Measurements from ENCODE around the gene GRSF1. TPM values are rescaled to one million over a fixed set of nuclear protein-coding genes. Genes with fewer than 3 reads are reported as not detected.

GRSF1 gene
- total RNA-seq, 1 donor = 79.3 TPM

- H2AFZ ChIP-seq (ENCODE audit: low read length) = no peak overlapping the region
- no peak for DNase-seq (ENCODE audit: insufficient read length, low spot score, missing footprints)
- H3K36me3 ChIP-seq (ENCODE audit: insufficient read depth, low read length) = no peaks in the 10 kb centered on the region
- no peak overlapping the region for H3K27ac ChIP-seq (ENCODE audit: low read depth, low read length)
- no peaks in the 10 kb centered on the region for H3K9me3 ChIP-seq (ENCODE audit: low read depth, low read length)
- no peaks in the 10 kb centered on the region for H4K20me1 ChIP-seq (ENCODE audit: insufficient read depth, low read length)
- no peak overlapping the region for H3K4me3 ChIP-seq (ENCODE audit: insufficient read depth, low read length)
- no peaks in the 10 kb centered on the region for H3K27me3 ChIP-seq (ENCODE audit: insufficient read depth, low read length)
- no peak for TF ChIP-seq CTCF (IDR thresholded peaks at IDR 0.05; ENCODE audit: extremely low read depth, low read depth, low read length)
- no peak overlapping the region for H3K4me2 ChIP-seq (ENCODE audit: insufficient read depth, low read length)
- H3K79me2 ChIP-seq (ENCODE audit: insufficient read depth, low read length) = no peaks in the 10 kb centered on the region
- no peaks in the 10 kb centered on the region for H3K4me1 ChIP-seq (ENCODE audit: insufficient read depth, low read length)
These were observed 19.4 kb upstream of the GRSF1 start for GRCh38 chr4:70859066-70859465.

GRCh38 chr4:70858454-70858853, 18.8 kb upstream of the GRSF1 start:
- no peaks in the 10 kb centered on the region for H3K9me3 ChIP-seq (ENCODE audit: low read depth, low read length)
- no peaks in the 10 kb centered on the region for H3K27me3 ChIP-seq (ENCODE audit: insufficient read depth, low read length)
- no peaks in the 10 kb centered on the region for H3K79me2 ChIP-seq (ENCODE audit: insufficient read depth, low read length)
- no peak overlapping the region for H2AFZ ChIP-seq (ENCODE audit: low read length)
- H3K4me3 ChIP-seq (ENCODE audit: insufficient read depth, low read length) = no peak overlapping the region
- no peak for DNase-seq (ENCODE audit: insufficient read length, low spot score, missing footprints)
- TF ChIP-seq CTCF (IDR thresholded peaks at IDR 0.05; ENCODE audit: extremely low read depth, low read depth, low read length) = no peak
- no peaks in the 10 kb centered on the region for H4K20me1 ChIP-seq (ENCODE audit: insufficient read depth, low read length)
- no peaks in the 10 kb centered on the region for H3K36me3 ChIP-seq (ENCODE audit: insufficient read depth, low read length)
- no peak overlapping the region for H3K4me2 ChIP-seq (ENCODE audit: insufficient read depth, low read length)
- H3K27ac ChIP-seq (ENCODE audit: low read depth, low read length) = no peak overlapping the region
- no peaks in the 10 kb centered on the region for H3K4me1 ChIP-seq (ENCODE audit: insufficient read depth, low read length)

GRCh38 chr4:70855464-70855863, 15.8 kb upstream of the GRSF1 start:
- no peak for TF ChIP-seq CTCF (IDR thresholded peaks at IDR 0.05; ENCODE audit: extremely low read depth, low read depth, low read length)
- H3K9me3 ChIP-seq (ENCODE audit: low read depth, low read length) = no peaks in the 10 kb centered on the region
- H3K4me2 ChIP-seq (ENCODE audit: insufficient read depth, low read length) = no peak overlapping the region
- no peak for DNase-seq (ENCODE audit: insufficient read length, low spot score, missing footprints)
- H3K4me3 ChIP-seq (ENCODE audit: insufficient read depth, low read length) = no peak overlapping the region
- no peak overlapping the region for H3K27ac ChIP-seq (ENCODE audit: low read depth, low read length)
- no peaks in the 10 kb centered on the region for H3K4me1 ChIP-seq (ENCODE audit: insufficient read depth, low read length)
- H3K79me2 ChIP-seq (ENCODE audit: insufficient read depth, low read length) = no peaks in the 10 kb centered on the region
- no peaks in the 10 kb centered on the region for H3K27me3 ChIP-seq (ENCODE audit: insufficient read depth, low read length)
- no peaks in the 10 kb centered on the region for H3K36me3 ChIP-seq (ENCODE audit: insufficient read depth, low read length)
- no peak overlapping the region for H2AFZ ChIP-seq (ENCODE audit: low read length)
- H4K20me1 ChIP-seq (ENCODE audit: insufficient read depth, low read length) = no peaks in the 10 kb centered on the region

GRCh38 chr4:70849291-70849690, 9.6 kb upstream of the GRSF1 start:
- no peak for TF ChIP-seq CTCF (IDR thresholded peaks at IDR 0.05; ENCODE audit: extremely low read depth, low read depth, low read length)
- H3K4me2 ChIP-seq (ENCODE audit: insufficient read depth, low read length) = no peak overlapping the region
- no peaks in the 10 kb centered on the region for H3K79me2 ChIP-seq (ENCODE audit: insufficient read depth, low read length)
- no peaks in the 10 kb centered on the region for H3K9me3 ChIP-seq (ENCODE audit: low read depth, low read length)
- no peak overlapping the region for H3K4me3 ChIP-seq (ENCODE audit: insufficient read depth, low read length)
- no peak for DNase-seq (ENCODE audit: insufficient read length, low spot score, missing footprints)
- H3K4me1 ChIP-seq (ENCODE audit: insufficient read depth, low read length) = no peaks in the 10 kb centered on the region
- H3K27ac ChIP-seq (ENCODE audit: low read depth, low read length) = no peak overlapping the region
- H3K27me3 ChIP-seq (ENCODE audit: insufficient read depth, low read length) = no peaks in the 10 kb centered on the region
- H4K20me1 ChIP-seq (ENCODE audit: insufficient read depth, low read length) = no peaks in the 10 kb centered on the region
- no peaks in the 10 kb centered on the region for H3K36me3 ChIP-seq (ENCODE audit: insufficient read depth, low read length)
- no peak overlapping the region for H2AFZ ChIP-seq (ENCODE audit: low read length)
